Measurements from ENCODE around the gene NABP2. TPM values are rescaled to one million over a fixed set of nuclear protein-coding genes. Genes with fewer than 3 reads are reported as not detected.
A peak's percentile ranks its signal among the peaks of the same experiment; 100 is the strongest.

Gene NABP2
- total RNA-seq, 1 experiment from 2014 or later, result 49.0 TPM

DNA sequence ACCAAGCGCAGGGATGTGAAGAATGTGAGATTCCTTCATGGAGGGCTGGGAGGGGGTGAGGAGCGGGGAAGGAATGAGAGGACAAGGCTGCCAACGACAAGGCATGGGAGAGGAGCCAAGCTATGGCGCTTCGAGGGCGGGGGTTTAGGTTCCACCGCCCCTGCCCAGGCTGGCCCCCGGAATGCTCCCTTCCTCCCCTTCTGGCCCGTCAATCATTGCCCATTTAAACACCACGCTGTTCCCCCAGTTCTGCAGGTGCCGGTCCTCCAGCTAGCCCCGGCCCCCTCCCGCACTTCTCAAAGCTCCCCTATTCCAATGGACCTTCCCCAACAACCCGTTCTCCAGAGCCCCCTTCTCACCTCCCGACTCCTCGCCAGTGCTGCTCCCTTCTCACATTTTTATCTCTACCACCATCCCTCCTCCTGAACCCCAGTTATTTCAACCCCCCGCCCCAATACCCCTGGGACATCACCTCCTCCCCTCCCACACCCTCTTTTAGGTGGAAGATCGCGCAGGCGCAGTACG, 2.8 kb upstream of the NABP2 start:
- Histone ChIP-seq H3K4ac (ENCODE audit: low read depth, low read length) (no peak overlapping the region), H4K8ac (replicated peaks; ENCODE audit: insufficient read length, low read depth, low read length) (no peak overlapping the region), H3K9me3 (ENCODE audit: control insufficient read depth, low read depth, low read length) (no peaks in the 10 kb centered on the region), H4K91ac (ENCODE audit: insufficient read length, low read depth, low read length) (no peak overlapping the region), H3K27me3 (ENCODE audit: insufficient read depth, low read length) (no peaks in the 10 kb centered on the region), H3K79me1 (ENCODE audit: insufficient read depth, low read depth, low read length, poor library complexity, severe bottlenecking) (no peaks in the 10 kb centered on the region), H2AK5ac (ENCODE audit: insufficient read length, low read length) (no peak overlapping the region), H3K4me1 (ENCODE audit: insufficient read depth, low read length) (peaks cover 2% of the 10 kb centered on the region; the same call in 1 of the 2 replicates), H2BK12ac (ENCODE audit: insufficient read length, low read depth, low read length) (no peak overlapping the region), H4K5ac (ENCODE audit: insufficient read length, low read depth, low read length) (no peak overlapping the region), H2BK20ac (ENCODE audit: low read depth, low read length, poor library complexity, severe bottlenecking) (no peak overlapping the region), H3K4me2 (ENCODE audit: insufficient read depth, insufficient read length, low read length) (peak overlapping the region; percentile 69), H2BK15ac (ENCODE audit: low read depth, low read length) (no peak overlapping the region), H2BK120ac (ENCODE audit: low read depth, low read length, poor library complexity, severe bottlenecking) (no peak overlapping the region), H3K27ac (ENCODE audit: insufficient read length, low read depth, low read length) (peak overlapping the region; percentile 79), H3K79me2 (ENCODE audit: insufficient read depth, low read length) (no peaks in the 10 kb centered on the region; the same call in 1 of the 2 replicates), H3K9ac (ENCODE audit: extremely low read depth, insufficient read length, low read length) (peak overlapping the region; percentile 67), H2AFZ (ENCODE audit: low read length) (no peak overlapping the region), H2BK5ac (ENCODE audit: insufficient read length, low read length) (no peak overlapping the region), H3K23ac (ENCODE audit: insufficient read length, low read depth, low read length) (no peak overlapping the region), H4K20me1 (ENCODE audit: control insufficient read depth, insufficient read depth, insufficient read length) (peaks cover 3% of the 10 kb centered on the region), H3K14ac (ENCODE audit: insufficient read depth, low read length) (peak overlapping the region; percentile 84), H3K18ac (ENCODE audit: insufficient read length, low read depth, low read length) (peak overlapping the region; percentile 68), H3T11ph (ENCODE audit: low read length) (no peak overlapping the region), H3K56ac (ENCODE audit: insufficient read length, low read depth, low read length) (no peak overlapping the region), H3K23me2 (ENCODE audit: insufficient read length, low read depth, low read length, poor library complexity, severe bottlenecking) (peaks cover 26% of the 10 kb centered on the region)
- Mint-ChIP-seq H3K36me3 (ENCODE audit: insufficient read depth in 1 of 3, low read depth in 3 of 3) (peaks cover 12 to 24% (median 19%) of the 10 kb centered on the region in 3 experiments; a peak in 6 of 7 replicates), H3K9me3 (no peaks in the 10 kb centered on the region; a peak in 2 of 5 replicates), H3K27me3 (ENCODE audit: low read depth) (no peaks in the 10 kb centered on the region; the same call in 1 of the 2 replicates), H3K4me1 (peaks cover 32 to 39% of the 10 kb centered on the region in 2 experiments), H3K27ac (peak overlapping the region; percentile 98), H3K4me3 (peak overlapping the region; percentile 98 to 99)
- TF ChIP-seq, protein P1, sequence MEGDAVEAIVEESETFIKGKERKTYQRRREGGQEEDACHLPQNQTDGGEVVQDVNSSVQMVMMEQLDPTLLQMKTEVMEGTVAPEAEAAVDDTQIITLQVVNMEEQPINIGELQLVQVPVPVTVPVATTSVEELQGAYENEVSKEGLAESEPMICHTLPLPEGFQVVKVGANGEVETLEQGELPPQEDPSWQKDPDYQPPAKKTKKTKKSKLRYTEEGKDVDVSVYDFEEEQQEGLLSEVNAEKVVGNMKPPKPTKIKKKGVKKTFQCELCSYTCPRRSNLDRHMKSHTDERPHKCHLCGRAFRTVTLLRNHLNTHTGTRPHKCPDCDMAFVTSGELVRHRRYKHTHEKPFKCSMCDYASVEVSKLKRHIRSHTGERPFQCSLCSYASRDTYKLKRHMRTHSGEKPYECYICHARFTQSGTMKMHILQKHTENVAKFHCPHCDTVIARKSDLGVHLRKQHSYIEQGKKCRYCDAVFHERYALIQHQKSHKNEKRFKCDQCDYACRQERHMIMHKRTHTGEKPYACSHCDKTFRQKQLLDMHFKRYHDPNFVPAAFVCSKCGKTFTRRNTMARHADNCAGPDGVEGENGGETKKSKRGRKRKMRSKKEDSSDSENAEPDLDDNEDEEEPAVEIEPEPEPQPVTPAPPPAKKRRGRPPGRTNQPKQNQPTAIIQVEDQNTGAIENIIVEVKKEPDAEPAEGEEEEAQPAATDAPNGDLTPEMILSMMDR (conservative IDR thresholded peaks at IDR 0.05), result no peak
- DNase-seq, result peak; percentile 64
- WGBS (ENCODE audit: extremely low coverage, insufficient read length, low lambda C conversion rate), result no CpG with 5 or more reads among the region's 21 CpGs
